Retinal pigment epithelial cell (primary cell): ENCODE results near the gene FMN1.

Experiments used
- DNase-seq: peaks from one replicate; pipeline ENCODE4 v3.0.0-alpha.2; 2010; ENCODE audit warnings: low read depth
- H3K4me3 ChIP-seq: 2 replicates; pipeline ENCODE4 v1.5.1; 2011; ENCODE audit warnings: mild to moderate bottlenecking, low read length, control low read depth, moderate library complexity
- TF ChIP-seq, protein P1 (sequence below): conservative IDR thresholded peaks from 2 replicates; pipeline ENCODE4 v1.5.1; 2011; ENCODE audit warnings: low read depth, low read length, control low read depth, inconsistent platforms

The FMN1 gene

GRCh38 chr15:33183334-33183733, 11.2 kb downstream of the FMN1 start:
- TF ChIP-seq, protein P1, sequence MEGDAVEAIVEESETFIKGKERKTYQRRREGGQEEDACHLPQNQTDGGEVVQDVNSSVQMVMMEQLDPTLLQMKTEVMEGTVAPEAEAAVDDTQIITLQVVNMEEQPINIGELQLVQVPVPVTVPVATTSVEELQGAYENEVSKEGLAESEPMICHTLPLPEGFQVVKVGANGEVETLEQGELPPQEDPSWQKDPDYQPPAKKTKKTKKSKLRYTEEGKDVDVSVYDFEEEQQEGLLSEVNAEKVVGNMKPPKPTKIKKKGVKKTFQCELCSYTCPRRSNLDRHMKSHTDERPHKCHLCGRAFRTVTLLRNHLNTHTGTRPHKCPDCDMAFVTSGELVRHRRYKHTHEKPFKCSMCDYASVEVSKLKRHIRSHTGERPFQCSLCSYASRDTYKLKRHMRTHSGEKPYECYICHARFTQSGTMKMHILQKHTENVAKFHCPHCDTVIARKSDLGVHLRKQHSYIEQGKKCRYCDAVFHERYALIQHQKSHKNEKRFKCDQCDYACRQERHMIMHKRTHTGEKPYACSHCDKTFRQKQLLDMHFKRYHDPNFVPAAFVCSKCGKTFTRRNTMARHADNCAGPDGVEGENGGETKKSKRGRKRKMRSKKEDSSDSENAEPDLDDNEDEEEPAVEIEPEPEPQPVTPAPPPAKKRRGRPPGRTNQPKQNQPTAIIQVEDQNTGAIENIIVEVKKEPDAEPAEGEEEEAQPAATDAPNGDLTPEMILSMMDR = no peak

DNA sequence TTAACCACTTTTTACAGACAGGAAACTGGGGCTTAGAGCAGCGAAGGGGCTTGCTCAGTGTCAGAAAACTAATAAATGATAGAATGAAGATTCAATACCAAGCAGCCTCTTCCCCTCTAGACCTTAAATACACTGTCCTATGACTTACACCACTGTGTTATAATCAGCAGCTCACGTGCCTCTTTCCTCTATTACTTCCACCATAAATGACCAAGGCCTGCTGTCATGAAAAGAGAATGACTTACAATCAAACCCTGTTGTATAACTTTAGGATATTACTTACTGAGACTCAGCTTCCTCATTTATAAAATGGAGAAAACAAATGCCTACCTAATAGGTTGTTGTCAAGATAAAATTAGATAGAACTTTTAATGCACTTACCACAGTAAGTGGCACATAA, 11.6 kb downstream of the FMN1 start:
- TF ChIP-seq, protein P1 = no peak
- H3K4me3 ChIP-seq = no peak overlapping the region
- DNase-seq = no peak

More at GRCh38 chr15:33183334-33183733, 11.2 kb downstream of the FMN1 start:
- no peak for DNase-seq
- H3K4me3 ChIP-seq = no peak overlapping the region

DNA sequence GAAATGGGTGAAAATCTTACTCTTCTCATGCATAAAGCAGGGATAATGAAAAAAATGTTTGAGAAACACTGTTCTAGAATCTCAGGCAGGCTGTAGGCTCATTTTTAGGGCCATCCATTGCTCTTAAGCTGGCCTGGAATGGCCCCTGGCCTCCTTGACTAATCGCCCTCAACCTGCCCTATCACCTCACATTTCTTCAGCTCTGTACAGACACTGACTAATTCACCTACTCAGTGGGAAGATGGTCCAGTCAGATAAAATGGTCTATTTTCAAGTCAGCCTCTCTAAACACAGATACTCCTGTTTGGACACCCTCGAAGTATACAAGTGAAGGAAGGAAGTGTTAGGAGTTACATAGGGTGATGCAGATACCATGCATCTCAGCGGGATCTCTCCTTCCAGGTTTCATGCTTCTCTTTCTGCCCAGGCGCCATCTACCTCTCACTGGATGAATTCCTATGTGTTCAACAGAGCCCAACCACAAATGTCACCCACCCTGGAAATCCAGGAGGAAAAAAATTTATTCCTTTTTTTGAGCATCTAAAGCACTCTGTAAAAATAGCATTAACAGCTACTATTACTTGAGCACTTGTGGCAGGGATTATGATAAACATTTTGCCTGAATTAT, 12.1 kb downstream of the FMN1 start:
- no peak overlapping the region for H3K4me3 ChIP-seq
- no peak for DNase-seq
- TF ChIP-seq, protein P1 = no peak

- no peak for DNase-seq
- H3K4me3 ChIP-seq = no peak overlapping the region
- TF ChIP-seq, protein P1 = no peak
These were observed 14.6 kb downstream of the FMN1 start for GRCh38 chr15:33179874-33180273.

GRCh38 chr15:33171202-33171601, 23.3 kb downstream of the FMN1 start:
- DNase-seq = no peak
- TF ChIP-seq, protein P1 = no peak

DNA sequence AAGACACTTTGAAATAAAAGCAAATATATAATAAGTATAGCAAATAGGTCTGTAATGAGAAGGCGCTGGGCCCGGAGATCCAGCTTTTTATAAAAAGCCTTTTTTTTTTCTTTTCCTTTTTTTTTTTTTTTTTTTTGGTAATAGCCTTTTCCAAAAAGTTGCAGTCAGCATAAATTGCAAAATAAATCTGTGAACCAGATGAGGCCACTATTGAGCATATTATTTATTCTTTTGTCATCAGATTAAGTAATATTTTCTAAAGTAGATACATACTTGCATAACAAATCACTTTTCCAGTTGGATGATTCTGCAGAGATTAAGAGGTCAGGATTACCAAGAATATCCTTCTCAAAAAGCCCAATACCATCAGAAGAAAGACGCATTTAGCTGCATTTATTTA, 24.9 kb downstream of the FMN1 start:
- H3K4me3 ChIP-seq = no peak overlapping the region
- no peak for DNase-seq
- TF ChIP-seq, protein P1 = no peak

More at GRCh38 chr15:33171202-33171601, 23.3 kb downstream of the FMN1 start:
- no peak overlapping the region for H3K4me3 ChIP-seq

- no peak for DNase-seq
- no peak overlapping the region for H3K4me3 ChIP-seq
- TF ChIP-seq, protein P1 = no peak
These were observed 26.1 kb downstream of the FMN1 start for GRCh38 chr15:33168444-33168843.
